SKM-1 (cell line): ENCODE data around the gene VSTM2B.

Source experiments
- DNase-seq: peaks from one replicate; lab custom pipeline; 2025; ENCODE audit not compliant: unreplicated experiment; lab: John Stamatoyannopoulos, UW

The VSTM2B gene

DNA sequence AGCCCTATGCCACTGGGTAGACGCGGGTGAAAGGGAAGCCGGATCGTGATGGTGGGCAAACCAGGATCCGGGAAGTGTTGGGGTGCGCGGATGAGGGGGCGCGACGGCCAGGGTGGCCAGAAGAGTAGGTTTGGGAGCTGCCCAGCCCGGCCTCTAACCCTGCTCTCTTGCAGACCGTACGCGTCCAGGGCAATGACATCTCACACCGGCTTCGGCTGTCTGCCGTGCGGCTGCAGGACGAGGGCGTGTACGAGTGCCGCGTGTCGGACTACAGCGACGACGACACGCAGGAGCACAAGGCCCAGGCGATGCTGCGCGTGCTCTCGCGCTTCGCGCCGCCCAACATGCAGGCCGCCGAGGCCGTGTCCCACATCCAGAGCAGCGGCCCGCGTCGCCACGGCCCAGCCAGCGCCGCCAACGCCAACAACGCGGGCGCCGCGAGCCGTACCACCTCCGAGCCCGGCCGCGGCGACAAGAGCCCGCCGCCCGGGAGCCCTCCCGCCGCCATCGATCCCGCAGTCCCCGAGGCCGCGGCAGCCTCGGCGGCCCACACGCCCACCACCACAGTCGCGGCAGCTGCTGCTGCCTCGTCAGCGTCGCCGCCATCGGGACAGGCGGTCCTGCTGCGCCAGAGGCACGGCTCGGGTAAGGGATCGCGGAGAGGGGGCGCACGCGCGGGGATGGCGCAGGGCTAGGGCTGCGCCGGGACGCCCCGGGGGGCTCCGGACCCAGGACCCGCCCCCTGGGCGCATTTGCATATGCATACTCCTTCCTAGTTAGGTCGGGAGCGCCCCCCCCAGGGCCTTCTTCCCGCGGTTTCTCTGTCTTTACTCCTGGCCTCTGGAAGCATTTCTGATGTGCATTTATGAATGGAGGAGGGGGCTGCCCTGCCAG is 4.1 kb downstream of the VSTM2B start:
- DNase-seq: no peak

DNA sequence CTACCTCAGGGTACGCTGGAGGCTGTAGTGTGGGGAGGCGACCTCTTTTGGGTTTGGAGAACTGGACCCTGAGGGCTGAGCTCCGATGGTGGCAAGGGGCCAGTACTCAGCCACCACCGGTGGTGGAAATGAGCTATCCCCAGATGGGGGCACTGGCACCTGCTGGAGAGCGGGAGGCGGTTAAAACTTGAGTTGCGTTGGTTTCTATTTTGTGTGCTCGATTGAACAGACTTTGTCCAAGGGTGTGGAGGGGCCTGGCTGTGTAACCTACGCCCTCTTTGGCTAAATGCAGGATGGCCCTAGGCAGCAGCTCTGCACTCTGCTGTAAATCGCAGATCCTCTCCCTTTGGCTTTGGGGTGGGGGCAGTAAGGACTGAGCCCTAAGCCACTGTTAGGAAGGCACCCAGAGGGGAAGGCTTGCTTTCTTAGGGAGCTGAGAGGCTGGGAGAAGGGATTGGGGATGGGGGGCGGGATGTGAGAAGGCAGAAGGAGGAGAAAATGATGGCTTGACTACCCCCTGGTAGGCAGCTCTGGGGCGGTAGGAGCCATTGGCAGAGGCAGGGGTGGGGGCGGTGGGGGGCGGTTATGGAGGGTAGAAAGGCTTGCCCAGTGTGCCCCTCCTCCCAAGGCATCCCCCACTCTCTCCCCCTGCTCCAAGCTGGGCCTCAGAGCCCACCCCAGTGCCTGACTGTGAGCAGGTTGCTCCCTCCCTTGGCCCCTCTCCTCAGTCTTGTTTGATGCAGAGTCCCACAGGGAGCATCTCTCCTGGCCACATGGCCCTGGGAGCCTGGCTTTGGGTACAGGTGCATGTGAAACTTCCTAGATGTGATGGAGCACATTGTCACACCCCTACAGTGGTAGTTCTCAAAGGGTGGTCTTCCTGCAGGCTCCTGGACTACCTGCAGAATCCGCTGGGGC is 5.0 kb downstream of the VSTM2B start:
- no peak for DNase-seq

DNA sequence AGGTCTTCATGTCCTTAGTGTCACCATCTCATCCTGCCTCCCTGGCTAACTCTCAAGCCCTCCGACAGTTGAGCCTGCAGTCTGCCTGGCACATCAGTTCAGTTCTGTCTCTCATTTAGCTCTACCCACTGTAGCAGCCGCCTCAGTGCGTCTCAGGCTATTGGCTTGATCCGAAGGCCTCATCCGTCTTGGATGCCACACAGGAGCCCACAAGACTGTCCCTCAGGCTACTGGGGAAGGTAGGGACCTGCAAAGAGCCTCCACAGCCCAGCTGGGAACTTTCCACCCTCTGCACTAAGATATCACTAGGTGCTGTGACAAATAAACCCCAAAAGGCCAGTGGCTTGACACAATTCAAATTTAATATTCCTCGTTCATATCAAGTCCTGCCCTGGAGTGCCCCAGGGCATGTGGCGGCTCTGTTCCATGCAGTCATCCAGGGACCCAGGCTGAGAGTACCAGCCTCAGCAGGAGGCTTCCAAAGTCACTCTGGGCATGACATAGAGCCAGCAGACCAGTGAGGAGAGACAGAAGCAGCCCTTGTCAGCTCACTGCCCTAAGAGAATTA is 5.7 kb downstream of the VSTM2B start:
- no peak for DNase-seq

DNA sequence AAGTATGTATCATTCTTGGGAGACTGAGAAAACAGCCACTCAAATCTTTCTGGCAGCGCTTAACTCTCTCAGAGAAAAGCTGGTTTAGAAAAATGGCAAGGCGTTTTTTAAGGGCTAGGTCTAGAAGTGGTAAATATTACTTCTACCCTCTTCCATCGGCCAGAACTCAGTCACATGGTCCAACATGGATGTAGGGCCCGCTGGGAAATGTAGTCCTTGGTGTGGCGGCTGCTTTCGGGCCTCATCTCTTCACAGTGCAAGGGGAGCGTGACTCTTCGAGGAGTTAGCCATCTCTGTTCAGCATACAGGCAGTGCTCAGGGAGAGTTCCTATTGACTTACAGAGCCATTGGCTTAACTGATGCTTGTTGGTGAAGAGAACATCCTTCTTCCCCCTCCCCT is 6.3 kb downstream of the VSTM2B start:
- no peak for DNase-seq

- no peak for DNase-seq
Observed at GRCh38 chr19:29532956-29533355, 7.2 kb downstream of the VSTM2B start.

- DNase-seq: no peak
Observed at GRCh38 chr19:29533578-29534544, 8.1 kb downstream of the VSTM2B start.

GRCh38 chr19:29535214-29535831 is 9.5 kb downstream of the VSTM2B start:
- DNase-seq: no peak

- DNase-seq: no peak
Observed at GRCh38 chr19:29535984-29536508, 10.3 kb downstream of the VSTM2B start.

DNA sequence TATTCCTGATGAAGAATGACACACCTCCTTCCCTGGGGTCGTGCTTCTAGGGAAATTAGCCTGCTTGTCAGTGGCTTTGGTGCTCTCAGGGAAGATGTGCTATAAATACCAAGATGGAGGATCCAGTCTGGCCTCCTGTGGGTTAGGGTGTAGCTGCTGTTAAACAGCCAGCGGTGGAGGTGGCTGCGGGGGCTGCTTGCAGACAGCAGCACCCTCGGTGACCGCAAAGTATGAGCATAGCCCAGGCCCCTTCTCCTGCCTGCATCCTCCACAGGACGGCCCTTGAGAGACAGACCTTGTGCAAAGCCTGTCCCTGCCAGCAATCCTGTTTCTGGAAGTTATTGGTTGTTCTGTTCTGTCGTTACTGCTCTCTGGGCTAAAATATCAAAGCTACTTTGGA is 11.4 kb downstream of the VSTM2B start:
- no peak for DNase-seq

- no peak for DNase-seq
Observed at GRCh38 chr19:29537601-29538000, 11.8 kb downstream of the VSTM2B start.

DNA sequence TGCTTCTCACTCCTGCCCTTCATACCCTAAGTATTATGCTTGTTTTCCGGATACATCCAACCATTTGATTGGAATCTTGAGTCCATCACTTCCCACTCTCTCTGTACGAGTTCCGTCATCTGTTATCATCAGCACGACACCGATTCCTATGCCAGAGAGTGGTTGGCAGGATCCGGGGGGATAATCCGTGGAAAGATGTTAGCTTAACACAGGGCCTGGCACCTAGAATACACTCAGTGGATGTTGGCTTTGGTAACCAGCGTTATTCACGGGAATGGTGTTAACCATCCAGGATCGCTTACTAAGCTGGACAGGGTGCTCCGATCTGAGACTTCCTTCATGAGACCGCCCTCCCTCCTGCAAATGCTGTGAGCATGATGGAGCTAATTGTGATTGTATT is 12.4 kb downstream of the VSTM2B start:
- no peak for DNase-seq

DNA sequence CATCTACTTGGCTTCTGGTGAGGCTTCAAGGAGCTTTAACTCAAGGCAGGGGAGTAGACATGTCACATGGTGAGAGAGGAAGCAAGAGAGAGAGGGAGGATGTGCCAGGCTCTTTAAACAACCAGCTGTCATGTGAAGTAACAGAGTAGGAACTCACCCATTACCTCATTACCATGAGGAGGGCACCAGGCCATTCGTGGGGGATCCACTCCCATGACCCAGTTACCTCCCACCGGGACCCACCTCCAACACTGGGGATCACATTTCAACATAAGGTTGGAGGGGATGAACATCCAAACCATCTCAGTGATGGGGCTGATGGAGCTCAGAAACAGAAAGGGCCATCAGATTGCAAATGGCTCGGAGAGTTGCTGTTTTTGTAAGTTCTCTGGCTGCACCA is 12.9 kb downstream of the VSTM2B start:
- no peak for DNase-seq

- no peak for DNase-seq
Observed at GRCh38 chr19:29539131-29539530, 13.3 kb downstream of the VSTM2B start.

DNA sequence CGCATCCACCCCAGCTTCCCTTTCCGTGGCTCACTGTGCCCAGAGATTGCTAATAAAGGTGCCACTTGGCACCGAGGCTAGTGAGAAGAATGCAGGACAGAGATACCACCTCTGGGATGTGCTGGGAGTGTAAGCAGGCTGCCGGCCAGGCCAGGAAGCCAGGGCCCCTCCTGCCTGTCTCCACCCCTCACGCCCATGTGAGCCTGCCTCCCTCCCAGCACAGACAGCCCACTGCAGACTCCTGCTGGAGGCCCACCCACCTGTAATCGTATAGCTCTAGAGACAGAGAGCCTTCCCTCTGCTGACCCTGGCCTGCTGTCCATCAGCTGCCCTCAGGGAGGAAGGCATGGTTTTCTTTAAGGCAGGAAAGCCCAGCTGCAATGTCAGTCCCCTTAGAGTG is 13.9 kb downstream of the VSTM2B start:
- DNase-seq: no peak

DNA sequence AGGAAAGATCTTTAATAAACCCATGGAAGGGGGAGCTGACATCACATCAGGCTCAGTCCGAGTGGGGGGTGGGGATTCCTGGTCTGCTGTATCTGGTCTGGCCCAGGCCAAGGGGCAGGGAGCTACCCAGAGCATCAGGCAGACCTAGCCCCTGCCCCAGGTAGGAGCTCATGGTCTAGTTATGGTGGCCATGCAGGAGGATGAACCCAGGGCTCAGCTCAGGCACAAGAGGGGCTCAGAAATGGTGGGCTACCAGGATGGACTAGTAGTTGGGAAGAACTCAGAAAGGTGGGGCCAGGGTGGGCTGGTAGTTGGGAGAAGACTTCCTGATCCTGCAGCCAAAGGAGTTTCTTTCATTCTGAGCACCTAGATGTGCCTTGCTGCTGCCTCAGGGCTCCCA is 14.3 kb downstream of the VSTM2B start:
- no peak for DNase-seq

GRCh38 chr19:29541473-29542253 is 15.9 kb downstream of the VSTM2B start:
- DNase-seq: no peak

DNA sequence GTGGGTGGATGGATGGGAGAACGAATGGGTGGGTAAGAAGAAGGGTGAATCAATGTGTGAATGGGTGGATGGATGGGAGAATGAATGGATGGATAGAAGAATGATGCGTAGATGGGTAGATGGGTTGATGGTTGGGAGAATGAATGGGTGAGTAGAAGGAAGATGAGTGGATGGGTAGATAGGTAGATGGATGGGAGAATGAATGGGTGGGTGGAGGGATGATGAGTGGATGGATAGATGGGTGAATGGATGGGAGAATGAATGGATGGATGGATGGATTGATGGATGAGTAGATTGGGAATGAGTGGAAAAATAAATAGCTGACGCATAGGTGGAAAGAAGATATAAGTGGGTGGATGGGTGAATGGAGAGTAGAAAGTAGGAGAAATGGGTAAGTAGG is 16.5 kb downstream of the VSTM2B start:
- DNase-seq: no peak

- DNase-seq: no peak
Observed at GRCh38 chr19:29542776-29543175, 17.0 kb downstream of the VSTM2B start.

DNA sequence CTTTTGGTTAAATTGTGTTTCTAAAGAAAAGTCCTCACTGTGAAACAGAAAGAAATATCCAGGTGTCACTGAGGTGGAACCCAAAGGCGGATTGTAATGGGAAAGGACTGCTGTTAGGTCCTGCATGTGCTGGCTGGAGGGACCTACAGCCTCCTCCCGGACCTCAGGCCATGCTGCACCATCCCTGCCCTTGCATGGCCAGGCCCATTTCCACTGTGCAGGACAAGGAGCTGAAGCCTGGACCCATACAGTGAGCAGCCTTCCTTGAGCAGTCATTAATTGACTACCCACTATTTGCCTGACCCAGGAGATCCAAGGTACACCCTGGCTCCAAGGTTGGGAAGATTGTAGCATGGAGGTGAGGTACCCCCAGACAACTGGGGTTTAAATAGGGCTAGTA is 17.6 kb downstream of the VSTM2B start:
- no peak for DNase-seq
